OCI-LY3 (cell line): ENCODE results near the gene BRINP1.

Experiments
- EZH2phosphoT487 ChIP-seq: fragments of 200-600 bp; shearing (Covaris generic); IDR thresholded peaks from 2 replicates; pipeline ENCODE4 v1.6.1; 2018; ENCODE audit warnings: antibody characterized with exemption, mixed run types, low read depth
- TF ChIP-seq, protein P1 (sequence below): fragments of 200-600, 300-600 bp; sonication (generic); IDR thresholded peaks from 2 replicates; pipeline ENCODE4 v1.5.1; 2014; ENCODE audit warnings: antibody characterized with exemption, low read length, low read depth

DNA sequence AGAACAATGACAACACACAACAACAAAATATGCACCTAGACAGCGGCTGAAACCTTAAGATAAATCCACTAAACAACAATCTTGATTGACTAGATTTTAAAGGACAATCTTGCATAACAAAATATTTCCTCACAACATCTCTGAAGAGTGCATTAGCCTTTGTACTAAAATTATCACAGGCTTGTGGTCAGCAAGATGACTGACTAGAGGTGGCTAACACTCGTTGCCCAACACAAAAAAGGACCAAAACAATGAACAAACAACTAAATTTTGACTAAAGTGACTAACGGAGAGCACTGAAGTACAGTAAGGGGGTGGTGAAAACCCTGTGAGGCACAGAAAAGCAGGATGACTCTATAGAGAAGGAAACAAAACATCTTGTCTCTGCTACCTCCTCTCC lies 183.9 kb downstream of the BRINP1 start:
- TF ChIP-seq, protein P1, sequence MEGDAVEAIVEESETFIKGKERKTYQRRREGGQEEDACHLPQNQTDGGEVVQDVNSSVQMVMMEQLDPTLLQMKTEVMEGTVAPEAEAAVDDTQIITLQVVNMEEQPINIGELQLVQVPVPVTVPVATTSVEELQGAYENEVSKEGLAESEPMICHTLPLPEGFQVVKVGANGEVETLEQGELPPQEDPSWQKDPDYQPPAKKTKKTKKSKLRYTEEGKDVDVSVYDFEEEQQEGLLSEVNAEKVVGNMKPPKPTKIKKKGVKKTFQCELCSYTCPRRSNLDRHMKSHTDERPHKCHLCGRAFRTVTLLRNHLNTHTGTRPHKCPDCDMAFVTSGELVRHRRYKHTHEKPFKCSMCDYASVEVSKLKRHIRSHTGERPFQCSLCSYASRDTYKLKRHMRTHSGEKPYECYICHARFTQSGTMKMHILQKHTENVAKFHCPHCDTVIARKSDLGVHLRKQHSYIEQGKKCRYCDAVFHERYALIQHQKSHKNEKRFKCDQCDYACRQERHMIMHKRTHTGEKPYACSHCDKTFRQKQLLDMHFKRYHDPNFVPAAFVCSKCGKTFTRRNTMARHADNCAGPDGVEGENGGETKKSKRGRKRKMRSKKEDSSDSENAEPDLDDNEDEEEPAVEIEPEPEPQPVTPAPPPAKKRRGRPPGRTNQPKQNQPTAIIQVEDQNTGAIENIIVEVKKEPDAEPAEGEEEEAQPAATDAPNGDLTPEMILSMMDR = no peak
- no peak for TF ChIP-seq EZH2phosphoT487
